HG02588 (cell line): Measurements from ENCODE around the gene HOXC13.

Experiments used
- ATAC-seq: cut with Tn5 transposase; IDR thresholded peaks from one replicate; pipeline ENCODE4 v1.9.1; 2021; ENCODE audit warnings: mild to moderate bottlenecking, moderate library complexity; ENCODE audit not compliant: unreplicated experiment

Gene HOXC13

GRCh38 chr12:53954694-53955035 lies 16.0 kb downstream of the HOXC13 start, which contains the start of gene HOXC12:
TSS of gene HOXC12 (plus strand) at chr12:53954903. CDS start at chr12:53954930, 27 bp downstream.
- ATAC-seq: no peak

- ATAC-seq: no peak
Observed at GRCh38 chr12:53955036-53955775, 16.6 kb downstream of the HOXC13 start.

DNA sequence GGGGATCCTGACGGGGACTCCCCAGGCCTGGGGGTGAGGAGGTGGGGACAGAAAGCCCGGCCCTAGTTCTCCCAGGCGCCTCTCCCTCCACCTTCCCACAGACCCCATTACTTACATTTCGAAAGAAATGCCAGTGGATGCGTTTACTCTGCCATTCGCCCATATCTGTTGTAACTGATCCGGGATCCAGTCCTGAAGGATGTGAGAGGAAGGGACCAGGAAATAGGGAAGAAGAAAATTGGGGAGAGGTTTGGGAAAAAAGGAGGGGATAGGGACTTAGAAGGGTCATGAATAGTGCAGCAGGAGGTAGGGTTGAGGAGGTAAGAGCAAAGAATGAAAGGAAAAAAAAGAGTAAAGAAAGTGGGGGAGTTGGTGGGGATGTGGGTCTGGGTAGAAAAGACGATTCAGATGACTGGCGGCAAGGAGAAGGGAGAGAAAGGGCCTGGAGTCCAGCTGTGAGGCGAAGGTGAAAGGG lies 17.2 kb downstream of the HOXC13 start:
- ATAC-seq: no peak

GRCh38 chr12:53956251-53956887 lies 17.7 kb downstream of the HOXC13 start:
- ATAC-seq: no peak

- ATAC-seq: no peak
Observed at GRCh38 chr12:53956914-53957536, 18.4 kb downstream of the HOXC13 start.

DNA sequence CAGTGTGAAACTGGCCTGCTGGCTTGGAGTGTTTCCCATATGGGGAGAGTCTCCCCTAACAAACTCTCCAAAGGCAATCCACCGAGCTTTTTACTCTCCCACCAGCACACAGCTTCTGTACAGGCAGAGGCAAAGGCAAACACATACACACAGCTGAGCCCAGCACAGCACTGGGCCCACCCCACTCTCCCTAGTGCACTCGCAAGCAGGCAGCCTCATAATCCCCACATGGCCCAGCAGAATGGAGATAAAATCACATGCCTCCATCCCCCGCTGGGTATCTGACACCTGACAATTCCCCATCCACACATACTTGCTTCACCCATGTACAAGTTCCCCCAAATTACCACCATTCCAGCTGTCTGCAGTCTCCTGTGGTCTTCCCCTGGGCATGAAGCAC lies 19.5 kb downstream of the HOXC13 start:
- no peak for ATAC-seq

DNA sequence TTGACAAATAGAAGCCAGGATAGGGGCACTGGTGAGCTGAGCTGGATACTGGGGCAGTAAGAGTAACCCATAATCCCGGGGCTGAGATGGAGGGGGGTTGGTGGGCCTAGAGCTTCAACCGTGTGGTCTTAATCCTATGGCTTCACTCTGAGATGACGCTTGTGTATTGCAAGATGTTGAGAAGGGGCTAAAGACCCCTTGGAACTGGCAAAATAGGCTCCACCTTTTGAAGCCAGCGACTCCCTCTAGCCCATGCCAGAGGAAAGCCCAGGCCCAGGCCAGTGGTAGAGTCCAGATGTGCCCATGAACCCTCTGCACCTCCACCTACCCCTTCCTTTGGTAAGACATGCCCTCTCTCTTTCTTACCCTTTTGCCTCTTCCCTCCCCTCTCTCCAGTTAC lies 20.7 kb downstream of the HOXC13 start:
- ATAC-seq: no peak

DNA sequence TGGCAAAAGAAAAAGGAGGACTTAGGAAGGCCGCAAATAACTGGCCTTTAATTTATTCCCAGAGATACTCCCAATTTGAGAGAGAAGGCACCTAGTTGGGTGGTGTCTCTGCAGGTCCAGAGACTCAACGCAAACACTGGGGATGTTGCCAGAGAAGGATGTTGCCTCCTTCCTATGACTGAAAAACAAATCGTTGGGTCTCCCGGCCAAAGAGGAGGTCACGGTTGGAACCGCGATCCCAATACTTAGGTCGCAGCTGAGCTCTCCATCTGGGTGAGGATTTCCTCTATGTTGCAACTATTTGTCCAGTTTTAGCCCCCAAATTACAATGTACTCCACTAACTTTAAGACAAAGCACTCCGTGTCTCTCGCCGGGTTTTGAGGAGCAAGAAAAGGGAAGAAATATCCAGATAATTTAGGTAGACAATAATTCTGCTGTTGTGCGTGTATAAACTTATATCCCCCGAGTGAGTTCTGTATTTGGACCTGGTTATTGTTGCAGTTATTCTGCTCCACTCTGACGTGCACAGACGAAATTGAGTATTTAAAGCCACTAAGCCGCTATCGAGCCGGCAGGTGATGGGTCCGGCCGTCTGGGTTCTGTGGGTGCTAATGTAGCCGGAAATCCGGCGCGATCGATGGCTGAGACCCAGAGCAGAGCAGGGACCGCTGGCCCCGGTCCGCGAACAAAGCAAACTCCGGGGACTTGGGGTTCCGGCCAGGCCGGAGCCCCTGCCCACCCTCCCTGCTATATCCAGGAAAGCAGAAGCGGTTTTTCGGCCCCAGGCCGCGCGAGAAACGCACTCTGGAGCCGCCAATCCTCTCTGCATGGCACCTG lies 21.8 kb downstream of the HOXC13 start:
- ATAC-seq: no peak

DNA sequence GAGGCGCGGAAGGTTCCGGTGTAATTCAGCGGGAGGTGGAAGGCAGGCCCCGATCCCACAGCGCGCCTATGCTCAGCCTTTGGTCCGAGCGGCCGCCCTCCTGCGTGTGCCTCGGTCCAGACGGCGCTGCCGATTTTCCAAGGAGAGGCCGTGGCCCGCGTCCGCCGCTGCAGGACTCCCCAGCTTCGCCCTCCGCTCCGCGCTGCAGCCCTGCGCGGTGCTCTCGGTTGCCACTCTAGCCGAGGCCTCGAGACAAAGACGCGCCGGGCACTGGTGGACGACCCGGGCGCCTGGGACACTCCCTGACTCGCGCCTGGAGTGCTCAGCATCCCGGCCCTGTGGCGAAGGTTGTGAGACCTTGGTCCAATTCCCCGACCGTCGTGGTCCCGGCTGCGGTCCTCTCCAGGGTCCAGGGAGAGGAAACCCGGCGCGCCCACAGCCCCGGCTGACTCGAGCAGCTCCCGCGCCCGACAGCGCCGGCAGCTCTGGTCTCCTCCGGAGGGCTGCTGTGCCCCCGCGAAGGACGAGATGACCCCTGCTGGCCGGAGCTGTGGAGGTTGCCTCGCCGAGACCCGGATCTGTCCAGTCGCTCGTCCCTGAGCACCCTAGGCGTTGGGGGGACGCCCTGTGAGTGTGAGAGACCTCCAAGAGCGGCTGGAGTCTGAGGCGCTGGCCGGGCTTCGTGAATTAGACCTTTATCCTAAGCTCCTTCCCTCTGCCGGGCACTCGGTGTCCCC lies 22.6 kb downstream of the HOXC13 start:
- no peak for ATAC-seq

- no peak for ATAC-seq
Observed at GRCh38 chr12:53963005-53963404, 24.4 kb downstream of the HOXC13 start.

GRCh38 chr12:53963434-53964314 lies 25.0 kb downstream of the HOXC13 start:
- no peak for ATAC-seq

GRCh38 chr12:53964315-53964713 lies 25.7 kb downstream of the HOXC13 start:
- no peak for ATAC-seq

GRCh38 chr12:53965281-53966084 lies 26.9 kb downstream of the HOXC13 start:
- no peak for ATAC-seq

GRCh38 chr12:53966085-53966384 lies 27.4 kb downstream of the HOXC13 start:
- no peak for ATAC-seq

GRCh38 chr12:53966385-53967133 lies 27.9 kb downstream of the HOXC13 start:
- no peak for ATAC-seq

DNA sequence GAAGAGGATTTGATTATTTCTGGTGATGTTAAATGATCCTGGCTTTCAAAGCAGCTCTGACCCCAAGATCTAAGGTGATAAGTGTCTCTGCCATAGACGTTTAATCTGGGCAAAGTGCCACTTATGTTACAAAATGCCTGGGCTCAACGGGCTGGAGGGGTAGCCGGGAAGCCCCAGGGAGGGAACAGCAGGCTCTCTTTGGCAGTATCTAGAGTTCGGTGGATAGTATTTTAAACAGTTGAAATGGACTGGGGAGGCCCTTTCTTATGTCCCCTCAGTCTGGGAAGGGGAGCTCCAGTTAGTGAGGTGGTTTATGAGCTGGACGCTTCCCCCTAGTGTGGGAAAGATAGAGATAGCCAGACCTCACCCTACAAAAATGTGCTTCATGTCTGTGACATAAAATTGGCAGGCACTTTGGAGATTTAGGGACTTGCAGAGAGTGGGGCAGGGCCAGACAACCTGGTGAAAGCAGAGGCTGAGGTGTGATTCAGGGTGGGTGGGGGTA lies 28.8 kb downstream of the HOXC13 start:
- ATAC-seq: no peak

GRCh38 chr12:53968214-53969127 lies 29.8 kb downstream of the HOXC13 start:
- ATAC-seq: no peak
